ENCODE measurements around the gene ACP6.
"Not testable (repeated sequence)": the region's sequence is repeated elsewhere in the genome, so short reads cannot be mapped to it uniquely, and the experiment has no call there.

ACP6 gene

GRCh38 chr1:147620543-147620942, 49.8 kb downstream of the ACP6 start:
- no peak for DNase-seq (ENCODE audit: low spot score)

GRCh38 chr1:147619741-147620140, 50.6 kb downstream of the ACP6 start:
- no peak for DNase-seq (ENCODE audit: low spot score)

GRCh38 chr1:147618771-147619170, 51.6 kb downstream of the ACP6 start:
- no peak for DNase-seq (ENCODE audit: low spot score)

- no peak for DNase-seq (ENCODE audit: low spot score)
Measured at GRCh38 chr1:147618077-147618569, 52.2 kb downstream of the ACP6 start.

GRCh38 chr1:147614966-147615365, 55.4 kb downstream of the ACP6 start:
- DNase-seq (ENCODE audit: low spot score), result not testable (repeated sequence)

- no peak for DNase-seq (ENCODE audit: low spot score)
Measured at GRCh38 chr1:147613506-147613905, 56.8 kb downstream of the ACP6 start.

- no peak for DNase-seq (ENCODE audit: low spot score)
Measured at GRCh38 chr1:147612366-147612765, 58.0 kb downstream of the ACP6 start.

GRCh38 chr1:147611586-147611985, 58.7 kb downstream of the ACP6 start:
- no peak for DNase-seq (ENCODE audit: low spot score)

- DNase-seq (ENCODE audit: low spot score), result no peak
Measured at GRCh38 chr1:147611021-147611426, 59.3 kb downstream of the ACP6 start.

GRCh38 chr1:147609358-147609757, 61.0 kb downstream of the ACP6 start:
- no peak for DNase-seq (ENCODE audit: low spot score)

GRCh38 chr1:147608596-147608995, 61.7 kb downstream of the ACP6 start:
- DNase-seq (ENCODE audit: low spot score), result no peak

GRCh38 chr1:147605591-147605990, 64.7 kb downstream of the ACP6 start:
- no peak for DNase-seq (ENCODE audit: low spot score)

- no peak for DNase-seq (ENCODE audit: low spot score)
Measured at GRCh38 chr1:147603986-147604385, 66.3 kb downstream of the ACP6 start.

- DNase-seq (ENCODE audit: low spot score), result no peak
Measured at GRCh38 chr1:147600119-147601111, 69.9 kb downstream of the ACP6 start.

- DNase-seq (ENCODE audit: low spot score), result peak; percentile 99
Measured at GRCh38 chr1:147599362-147600118, 70.8 kb downstream of the ACP6 start.

- peak; percentile 84 for DNase-seq (ENCODE audit: low spot score)
Measured at GRCh38 chr1:147598621-147599361, 71.5 kb downstream of the ACP6 start.

- DNase-seq (ENCODE audit: low spot score), result no peak
Measured at GRCh38 chr1:147597010-147597409, 73.3 kb downstream of the ACP6 start.

All from ecto neural progenitor cell (in vitro differentiated cells).